ENCODE data around the gene CAPZB. TPM values are rescaled to one million over a fixed set of nuclear protein-coding genes. Genes with fewer than 3 reads are reported as not detected.

CAPZB gene
- total and polyA plus RNA-seq, 2 experiments from 2014 or later, result 86.2 to 278 TPM

DNA sequence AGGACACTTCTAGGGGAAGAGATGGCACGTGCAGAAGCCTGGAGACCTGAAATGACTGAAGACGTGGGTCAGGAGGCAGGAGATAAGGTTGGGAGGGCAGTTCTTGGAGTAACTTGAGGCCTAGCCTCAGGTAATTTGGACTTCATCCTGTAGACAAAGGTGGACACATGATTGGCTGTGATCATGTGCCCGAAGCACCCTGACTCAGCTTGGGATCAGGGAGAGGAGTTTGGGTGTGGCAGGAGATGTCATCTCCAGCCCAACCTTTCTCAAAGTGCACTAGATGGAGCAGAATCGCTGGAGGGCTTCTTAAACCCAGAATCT lies 171.7 kb downstream of the CAPZB start:
- no peaks in the 10 kb centered on the region for H3K36me3 ChIP-seq
- no peaks in the 10 kb centered on the region for H3K9me3 ChIP-seq (ENCODE audit: low read depth)
- no peak overlapping the region for H3K4me3 ChIP-seq
- H3K27me3 ChIP-seq, result no peaks in the 10 kb centered on the region
- no peak for DNase-seq (ENCODE audit: low read depth in 1 of 2, low spot score in 1 of 2)
- no peak overlapping the region for H3K27ac ChIP-seq
- no peaks in the 10 kb centered on the region for H3K4me1 ChIP-seq (ENCODE audit: low read depth)
- TF ChIP-seq, protein P1, sequence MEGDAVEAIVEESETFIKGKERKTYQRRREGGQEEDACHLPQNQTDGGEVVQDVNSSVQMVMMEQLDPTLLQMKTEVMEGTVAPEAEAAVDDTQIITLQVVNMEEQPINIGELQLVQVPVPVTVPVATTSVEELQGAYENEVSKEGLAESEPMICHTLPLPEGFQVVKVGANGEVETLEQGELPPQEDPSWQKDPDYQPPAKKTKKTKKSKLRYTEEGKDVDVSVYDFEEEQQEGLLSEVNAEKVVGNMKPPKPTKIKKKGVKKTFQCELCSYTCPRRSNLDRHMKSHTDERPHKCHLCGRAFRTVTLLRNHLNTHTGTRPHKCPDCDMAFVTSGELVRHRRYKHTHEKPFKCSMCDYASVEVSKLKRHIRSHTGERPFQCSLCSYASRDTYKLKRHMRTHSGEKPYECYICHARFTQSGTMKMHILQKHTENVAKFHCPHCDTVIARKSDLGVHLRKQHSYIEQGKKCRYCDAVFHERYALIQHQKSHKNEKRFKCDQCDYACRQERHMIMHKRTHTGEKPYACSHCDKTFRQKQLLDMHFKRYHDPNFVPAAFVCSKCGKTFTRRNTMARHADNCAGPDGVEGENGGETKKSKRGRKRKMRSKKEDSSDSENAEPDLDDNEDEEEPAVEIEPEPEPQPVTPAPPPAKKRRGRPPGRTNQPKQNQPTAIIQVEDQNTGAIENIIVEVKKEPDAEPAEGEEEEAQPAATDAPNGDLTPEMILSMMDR (IDR thresholded peaks at IDR 0.05; ENCODE audit: low read depth, low read length), result no peak

GRCh38 chr1:19312782-19313635 lies 172.3 kb downstream of the CAPZB start:
- H3K36me3 ChIP-seq, result peaks cover 4% of the 10 kb centered on the region
- no peaks in the 10 kb centered on the region for H3K9me3 ChIP-seq (ENCODE audit: low read depth)
- no peaks in the 10 kb centered on the region for H3K27me3 ChIP-seq
- DNase-seq (ENCODE audit: low read depth in 1 of 2, low spot score in 1 of 2), result no peak
- H3K27ac ChIP-seq, result peak overlapping the region; percentile 77
- TF ChIP-seq, protein P1 (IDR thresholded peaks at IDR 0.05; ENCODE audit: low read depth, low read length), result no peak
- peak overlapping the region; percentile 80 for H3K4me3 ChIP-seq
- no peaks in the 10 kb centered on the region for H3K4me1 ChIP-seq (ENCODE audit: low read depth)

DNA sequence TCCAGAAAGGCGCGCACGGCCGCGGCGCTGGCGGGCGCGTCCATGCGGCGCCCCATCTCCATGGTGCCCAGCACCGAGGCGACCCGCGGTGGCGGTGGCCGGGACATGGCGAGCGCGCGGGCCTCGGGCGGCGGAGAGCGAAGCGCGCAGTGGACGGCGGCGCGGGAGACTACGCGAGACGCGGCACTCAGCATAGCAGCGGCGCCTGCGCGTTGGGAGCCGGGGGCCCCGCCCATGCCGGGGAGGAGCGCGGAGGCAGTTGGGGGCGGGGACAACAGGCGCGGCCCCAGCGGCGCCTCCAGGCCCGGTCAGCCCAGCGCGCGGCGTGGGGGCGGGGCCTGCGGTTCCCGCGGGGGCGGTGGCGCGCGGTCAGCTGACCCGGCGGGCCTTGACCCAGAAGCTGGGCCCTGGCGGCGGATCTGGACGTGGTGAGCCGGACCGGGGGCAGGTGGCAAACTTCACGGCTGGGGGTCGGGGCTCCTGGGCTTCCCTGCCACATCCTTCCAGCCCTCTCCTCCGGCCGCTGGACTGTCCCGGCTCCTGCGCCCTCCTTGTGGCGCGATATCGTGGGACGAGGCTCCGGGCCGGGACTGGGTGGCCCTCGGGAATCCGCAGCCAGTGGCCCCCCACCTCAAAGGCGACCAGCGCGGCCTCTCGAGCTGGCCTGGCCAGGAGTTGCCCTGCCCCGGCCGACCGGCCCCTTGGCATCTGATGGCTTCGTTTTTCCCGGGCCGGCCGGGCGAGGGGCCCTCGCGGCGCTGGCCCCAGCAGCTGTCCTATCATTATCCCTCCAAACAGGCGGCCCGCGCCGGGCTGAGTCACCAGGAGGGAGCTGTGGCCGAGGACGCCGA lies 173.2 kb downstream of the CAPZB start, which contains the start of the genes AKR7A2 and SLC66A1:
Gene AKR7A2 (minus strand): TSS at position 214 of the 851 bp plus-strand sequence. CDS start 20 bp downstream, at position 194.
Gene SLC66A1 (plus strand): TSS at position 396 of the 851 bp plus-strand sequence. CDS start 5,352 bp downstream, outside the sequence.
- TF ChIP-seq, protein P1 (IDR thresholded peaks at IDR 0.05; ENCODE audit: low read depth, low read length), result no peak
- no peaks in the 10 kb centered on the region for H3K27me3 ChIP-seq
- no peaks in the 10 kb centered on the region for H3K4me1 ChIP-seq (ENCODE audit: low read depth)
- peaks cover 4% of the 10 kb centered on the region for H3K36me3 ChIP-seq
- peak; percentile 96 to 97 for DNase-seq (ENCODE audit: low read depth in 1 of 2, low spot score in 1 of 2)
- H3K27ac ChIP-seq, result peak within 1 kb of the TSS; percentile 77
- H3K4me3 ChIP-seq, result peak within 1 kb of the TSS; percentile 80
- no peaks in the 10 kb centered on the region for H3K9me3 ChIP-seq (ENCODE audit: low read depth)

- Histone ChIP-seq H3K27me3 (no peaks in the 10 kb centered on the region), H3K4me1 (ENCODE audit: low read depth) (no peaks in the 10 kb centered on the region), H3K4me3 (peak overlapping the region; percentile 80), H3K27ac (peak overlapping the region; percentile 61), H3K36me3 (peaks cover 4% of the 10 kb centered on the region), H3K9me3 (ENCODE audit: low read depth) (no peaks in the 10 kb centered on the region)
- no peak for DNase-seq (ENCODE audit: low read depth in 1 of 2, low spot score in 1 of 2)
- TF ChIP-seq, protein P1 (IDR thresholded peaks at IDR 0.05; ENCODE audit: low read depth, low read length), result no peak
Measured at GRCh38 chr1:19311503-19311930, 173.8 kb downstream of the CAPZB start.

DNA sequence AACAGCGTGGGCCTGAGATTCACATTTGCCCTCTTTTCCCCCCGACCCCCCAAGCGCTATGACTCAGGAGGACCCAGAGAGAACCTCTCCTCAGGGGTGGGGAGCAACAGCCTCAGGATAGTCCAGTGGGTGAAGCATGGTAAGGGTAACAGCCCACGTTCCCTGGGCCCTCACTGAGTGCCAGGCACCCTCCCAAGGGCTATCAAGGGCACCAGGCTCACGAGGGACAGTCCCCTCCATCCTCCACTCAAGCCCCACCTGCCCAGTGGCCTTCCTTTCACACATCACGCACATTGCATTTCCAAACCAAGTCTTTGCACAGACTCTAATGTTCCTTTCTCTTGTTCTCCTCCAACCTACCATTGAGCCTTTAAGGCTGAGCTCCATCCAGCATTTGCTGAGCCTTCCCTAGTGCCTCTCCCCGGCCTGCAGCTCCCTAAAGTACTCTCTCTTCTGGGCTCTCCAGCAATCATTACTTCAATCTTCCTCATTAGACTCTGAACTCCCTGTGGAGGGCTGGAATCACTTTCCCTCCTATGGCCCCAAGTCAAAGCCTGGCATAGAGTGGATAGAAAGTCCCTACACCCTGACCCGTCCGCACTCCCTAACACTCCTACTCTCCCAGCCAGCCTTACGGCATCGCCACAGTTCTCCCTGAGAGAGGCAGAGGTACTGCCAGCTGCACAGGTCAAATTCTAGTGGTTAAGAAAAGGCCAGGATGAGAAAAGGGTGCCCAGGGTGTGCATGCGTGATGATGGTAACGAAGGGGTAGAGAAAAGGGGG lies 174.4 kb downstream of the CAPZB start:
- peaks cover 4% of the 10 kb centered on the region for H3K36me3 ChIP-seq
- TF ChIP-seq, protein P1 (IDR thresholded peaks at IDR 0.05; ENCODE audit: low read depth, low read length), result no peak
- peak overlapping the region; percentile 30 for H3K27ac ChIP-seq
- H3K4me3 ChIP-seq, result peak overlapping the region; percentile 80
- no peaks in the 10 kb centered on the region for H3K27me3 ChIP-seq
- H3K4me1 ChIP-seq (ENCODE audit: low read depth), result no peaks in the 10 kb centered on the region
- peak; percentile 14 to 22 for DNase-seq (ENCODE audit: low read depth in 1 of 2, low spot score in 1 of 2)
- no peaks in the 10 kb centered on the region for H3K9me3 ChIP-seq (ENCODE audit: low read depth)
